Colonic mucosa (tissue), 4 donors: ENCODE measurements around the gene SPTB. TPM values are rescaled to one million over a fixed set of nuclear protein-coding genes. Genes with fewer than 3 reads are reported as not detected.

Source experiments
- DNase-seq: peaks from one replicate; pipeline ENCODE4 v3.0.0-alpha.2; 2020
- H3K27ac ChIP-seq: fragments of 200-600 bp; one replicate; pipeline ENCODE4 v1.8.0; 2021
- H3K27me3 ChIP-seq: fragments of 200-600 bp; one replicate; pipeline ENCODE4 v1.8.0; 2021
- H3K36me3 ChIP-seq: fragments of 200-600 bp; one replicate; pipeline ENCODE4 v1.8.0; 2021
- H3K4me1 ChIP-seq: fragments of 200-600 bp; one replicate; pipeline ENCODE4 v1.8.0; 2021; ENCODE audit warnings: mild to moderate bottlenecking
- H3K4me3 ChIP-seq: fragments of 200-600 bp; one replicate; pipeline ENCODE4 v1.8.0; 2021
- H3K9ac ChIP-seq, 2 donors: one replicate each; pipeline ENCODE4 v1.7.0; 2013; ENCODE audit warnings: control low read depth in 2 of 2, low read depth in 2 of 2, low read length in 2 of 2
- H3K9me3 ChIP-seq: fragments of 200-600 bp; one replicate; pipeline ENCODE4 v1.8.0; 2021
- CTCF ChIP-seq: fragments of 200-600 bp; IDR thresholded peaks from one replicate; pipeline ENCODE4 v1.8.0; 2022; ENCODE audit warnings: antibody characterized with exemption, mild to moderate bottlenecking
- intact Hi-C: fragments of 100-400 bp; cut with DNase I; formaldehyde crosslinking; loops from one replicate; pipeline ENCODE4 v1.14.1; 2022
- total RNA-seq, 2 donors: library from RNA; stranded (reverse); fragmentation: NEBNext Ultra II Directional in 1 of 2; extraction: Animal tissue kit (Norgen Biotek cat#: 25700) in 1 of 2; gene quantifications; one replicate each; pipeline ENCODE4 v1.2.1, GENCODE V29; 2021
- donor health status: healthy.
- donor health status: DM: no; HTN: no; CAD: no.
- donor health status: DM: no; HTN: no; CAD: no.

SPTB gene
- total RNA-seq, 2 donors from 2014 or later: 0.42 to 0.52 TPM

- no peak overlapping the region for H3K9ac ChIP-seq
- no peak overlapping the region for H3K27ac ChIP-seq
- H3K36me3 ChIP-seq: no peaks in the 10 kb centered on the region
- TF ChIP-seq CTCF: no peak
- no peak for DNase-seq
- H3K4me3 ChIP-seq: no peak overlapping the region
- no peaks in the 10 kb centered on the region for H3K27me3 ChIP-seq
- no peaks in the 10 kb centered on the region for H3K9me3 ChIP-seq
- intact Hi-C loops: no loop called here
- H3K4me1 ChIP-seq: no peaks in the 10 kb centered on the region
Observed at GRCh38 chr14:64787619-64788018, 92.1 kb downstream of the SPTB start.

GRCh38 chr14:64786296-64787149 lies 93.2 kb downstream of the SPTB start:
- DNase-seq: no peak
- no peak overlapping the region for H3K4me3 ChIP-seq
- H3K27ac ChIP-seq: no peak overlapping the region
- intact Hi-C loops: no loop called here
- TF ChIP-seq CTCF: no peak
- no peaks in the 10 kb centered on the region for H3K4me1 ChIP-seq
- no peaks in the 10 kb centered on the region for H3K27me3 ChIP-seq
- H3K9ac ChIP-seq: no peak overlapping the region
- no peaks in the 10 kb centered on the region for H3K36me3 ChIP-seq
- no peaks in the 10 kb centered on the region for H3K9me3 ChIP-seq

GRCh38 chr14:64784006-64784405 lies 95.7 kb downstream of the SPTB start:
- intact Hi-C loops: no loop called here
- Histone ChIP-seq H3K9me3 (no peaks in the 10 kb centered on the region), H3K27ac (no peak overlapping the region)

GRCh38 chr14:64782196-64782595 lies 97.5 kb downstream of the SPTB start:
- Histone ChIP-seq H3K4me3 (no peak overlapping the region), H3K36me3 (no peaks in the 10 kb centered on the region), H3K27ac (no peak overlapping the region), H3K4me1 (no peaks in the 10 kb centered on the region), H3K9me3 (no peaks in the 10 kb centered on the region), H3K9ac (no peak overlapping the region), H3K27me3 (no peaks in the 10 kb centered on the region)
- TF ChIP-seq CTCF: no peak
- intact Hi-C loops: no loop called here
- DNase-seq: no peak

More at GRCh38 chr14:64784006-64784405, 95.7 kb downstream of the SPTB start:
- no peak for TF ChIP-seq CTCF
- Histone ChIP-seq H3K36me3 (no peaks in the 10 kb centered on the region), H3K27me3 (no peaks in the 10 kb centered on the region), H3K4me3 (no peak overlapping the region), H3K4me1 (no peaks in the 10 kb centered on the region), H3K9ac (no peak overlapping the region)
- DNase-seq: no peak

- no peak for DNase-seq
- intact Hi-C loops: no loop called here
- no peak for TF ChIP-seq CTCF
Observed at GRCh38 chr14:64779472-64779871, 100.2 kb downstream of the SPTB start.

More at GRCh38 chr14:64779472-64779871, 100.2 kb downstream of the SPTB start:
- Histone ChIP-seq H3K27me3 (no peaks in the 10 kb centered on the region), H3K9me3 (no peaks in the 10 kb centered on the region), H3K9ac (no peak overlapping the region), H3K36me3 (no peaks in the 10 kb centered on the region), H3K4me3 (no peak overlapping the region), H3K4me1 (no peaks in the 10 kb centered on the region), H3K27ac (no peak overlapping the region)
